ENCODE data around the gene CFAP74. TPM values are rescaled to one million over a fixed set of nuclear protein-coding genes. Genes with fewer than 3 reads are reported as not detected.

Gene CFAP74
- total and polyA plus RNA-seq, 2 donors (not counting 3 experiments of a cell fraction or from before 2014, with no cell fraction given), result not detected

GRCh38 chr1:1966071-1966740 lies 37.4 kb downstream of the CFAP74 start:
- no peak for FAIRE-seq

More at GRCh38 chr1:1966071-1966740, 37.4 kb downstream of the CFAP74 start:
- POLR2A ChIA-PET, result no interaction called here
- no peaks in the 10 kb centered on the region for H3K4me1 ChIP-seq (ENCODE audit: control insufficient read depth, extremely low read depth, insufficient read depth, low read length)
- dilution Hi-C loops (cut with MboI; ENCODE audit: extremely low pct_ligation_motif_present, low sequenced_read_pairs) (no loop called here), intact Hi-C loops (cut with micrococcal nuclease) (no loop called here)
- H4K20me1 ChIP-seq (replicated peaks; ENCODE audit: control insufficient read depth, extremely low read depth, insufficient read depth, low read length), result no peaks in the 10 kb centered on the region
- H3K27me3 ChIP-seq (ENCODE audit: control insufficient read depth in 2 of 2, insufficient read depth in 2 of 2, low read length in 2 of 2), result peaks cover 0 to 1% of the 10 kb centered on the region in 2 experiments
- DNase-seq (ENCODE audit: low read depth, low spot score), result no peak
- no peaks in the 10 kb centered on the region for H3K36me3 ChIP-seq (ENCODE audit: control insufficient read depth in 2 of 2, extremely low read depth in 1 of 2, insufficient read depth in 2 of 2, low read length in 2 of 2)
- CTCF ChIA-PET, result interaction anchor here (1.0 to 1.2 kb wide), 2 partner anchors 16 to 78 kb away, joined by 3 to 4 read pairs; no protein-coding TSS in a partner anchor
- no peaks in the 10 kb centered on the region for H3K9me1 ChIP-seq (replicated peaks; ENCODE audit: control insufficient read depth, extremely low read depth, insufficient read depth, low read length)
- H2AFZ ChIP-seq (ENCODE audit: low read depth, low read length), result no peak overlapping the region
- no peak overlapping the region for H3K4me3 ChIP-seq (replicated peaks in 1 of 3; ENCODE audit: insufficient read depth in 1 of 3, low read depth in 1 of 3, low read length in 3 of 3)
- H3K9me3 ChIP-seq (replicated peaks; ENCODE audit: control insufficient read depth, insufficient read depth, low read length), result no peaks in the 10 kb centered on the region
- H3K9ac ChIP-seq (replicated peaks; ENCODE audit: extremely low read depth, insufficient read depth, low read length), result no peak overlapping the region
- no peak overlapping the region for H3K4me2 ChIP-seq (ENCODE audit: insufficient read depth, low read length)
- BruUV-seq (replicated peaks), result no TSS peak
- TF ChIP-seq EZH2 (IDR thresholded peaks at IDR 0.05; ENCODE audit: borderline replicate concordance, low read depth, low read length, severe bottlenecking) (no peak), JUN (IDR thresholded peaks at IDR 0.05; ENCODE audit: borderline replicate concordance, insufficient read depth, insufficient read length, low read depth) (no peak), GATA2 (IDR thresholded peaks at IDR 0.05; ENCODE audit: insufficient read depth, insufficient read length, low read depth, low read length) (no peak), POLR2A (IDR thresholded peaks at IDR 0.05; ENCODE audit: low read depth, low read length) (no peak), MYC (IDR thresholded peaks at IDR 0.05; ENCODE audit: low read depth, low read length) (no peak), CTCF (IDR thresholded peaks at IDR 0.05; ENCODE audit: extremely low read depth in 1 of 2, insufficient read depth in 1 of 2, low read depth in 1 of 2, low read length in 2 of 2) (no peak), MAX (IDR thresholded peaks at IDR 0.05; ENCODE audit: insufficient read depth, insufficient read length) (no peak)
- H3K79me2 ChIP-seq (ENCODE audit: control insufficient read depth, insufficient read depth, low read length), result no peaks in the 10 kb centered on the region
- no peak overlapping the region for H3K27ac ChIP-seq (ENCODE audit: insufficient read depth, low read depth, low read length)

Data from endothelial cell of umbilical vein (primary cell).